WI38 (cell line): ENCODE measurements around the gene ZCWPW2.

ENCODE experiments used
- H3K4me3 ChIP-seq: 2 replicates; pipeline ENCODE4 v1.5.1; 2011; ENCODE audit warnings: low read depth, mild to moderate bottlenecking, control low read depth, low read length
- TF ChIP-seq, protein P1 (sequence below): IDR thresholded peaks from 2 replicates; pipeline ENCODE4 v1.5.1; 2012; ENCODE audit warnings: low read depth, mild to moderate bottlenecking, control low read depth, low read length

Gene ZCWPW2

DNA sequence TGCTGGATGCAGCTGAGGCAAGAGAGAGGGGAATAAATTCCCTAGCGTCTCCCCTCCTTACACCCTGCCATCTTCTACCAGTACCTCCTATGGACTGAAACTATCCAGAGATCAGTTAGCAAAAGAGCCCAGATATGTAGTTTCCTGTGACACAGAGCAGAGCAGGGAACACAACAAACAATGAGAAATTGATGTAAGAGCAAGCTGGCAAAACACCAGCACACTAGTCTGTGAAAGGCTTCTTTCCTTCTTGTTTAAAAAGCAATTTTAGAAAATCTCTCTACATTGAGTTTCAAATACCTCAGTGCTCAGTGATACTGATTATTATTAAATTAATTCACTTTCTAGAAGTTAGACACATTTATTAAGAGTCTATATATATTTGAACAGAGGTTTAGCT is 215.7 kb downstream of the ZCWPW2 start:
- TF ChIP-seq, protein P1, sequence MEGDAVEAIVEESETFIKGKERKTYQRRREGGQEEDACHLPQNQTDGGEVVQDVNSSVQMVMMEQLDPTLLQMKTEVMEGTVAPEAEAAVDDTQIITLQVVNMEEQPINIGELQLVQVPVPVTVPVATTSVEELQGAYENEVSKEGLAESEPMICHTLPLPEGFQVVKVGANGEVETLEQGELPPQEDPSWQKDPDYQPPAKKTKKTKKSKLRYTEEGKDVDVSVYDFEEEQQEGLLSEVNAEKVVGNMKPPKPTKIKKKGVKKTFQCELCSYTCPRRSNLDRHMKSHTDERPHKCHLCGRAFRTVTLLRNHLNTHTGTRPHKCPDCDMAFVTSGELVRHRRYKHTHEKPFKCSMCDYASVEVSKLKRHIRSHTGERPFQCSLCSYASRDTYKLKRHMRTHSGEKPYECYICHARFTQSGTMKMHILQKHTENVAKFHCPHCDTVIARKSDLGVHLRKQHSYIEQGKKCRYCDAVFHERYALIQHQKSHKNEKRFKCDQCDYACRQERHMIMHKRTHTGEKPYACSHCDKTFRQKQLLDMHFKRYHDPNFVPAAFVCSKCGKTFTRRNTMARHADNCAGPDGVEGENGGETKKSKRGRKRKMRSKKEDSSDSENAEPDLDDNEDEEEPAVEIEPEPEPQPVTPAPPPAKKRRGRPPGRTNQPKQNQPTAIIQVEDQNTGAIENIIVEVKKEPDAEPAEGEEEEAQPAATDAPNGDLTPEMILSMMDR, result no peak

DNA sequence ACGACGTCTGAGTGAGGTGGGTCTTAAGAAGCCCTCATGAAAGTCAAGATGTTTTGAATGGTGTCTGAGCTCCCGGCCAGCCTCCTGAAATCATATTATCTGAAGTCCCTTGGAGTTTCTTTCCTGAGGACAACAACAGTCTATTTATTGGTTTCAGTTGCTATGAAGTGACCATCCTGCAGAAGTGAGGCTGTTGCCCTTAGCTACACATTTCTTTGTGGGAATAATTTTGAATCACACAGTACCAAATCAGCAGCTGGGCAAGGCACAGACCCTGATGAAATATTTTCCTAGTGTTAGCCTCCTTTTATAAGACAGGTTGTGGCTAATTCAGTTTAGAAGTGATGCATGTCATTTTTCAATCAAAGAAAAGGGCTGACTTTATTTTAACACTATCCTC is 220.8 kb downstream of the ZCWPW2 start:
- no peak overlapping the region for H3K4me3 ChIP-seq
- TF ChIP-seq, protein P1, result no peak

More for the DNA sequence above, 215.7 kb downstream of the ZCWPW2 start:
- no peak overlapping the region for H3K4me3 ChIP-seq

DNA sequence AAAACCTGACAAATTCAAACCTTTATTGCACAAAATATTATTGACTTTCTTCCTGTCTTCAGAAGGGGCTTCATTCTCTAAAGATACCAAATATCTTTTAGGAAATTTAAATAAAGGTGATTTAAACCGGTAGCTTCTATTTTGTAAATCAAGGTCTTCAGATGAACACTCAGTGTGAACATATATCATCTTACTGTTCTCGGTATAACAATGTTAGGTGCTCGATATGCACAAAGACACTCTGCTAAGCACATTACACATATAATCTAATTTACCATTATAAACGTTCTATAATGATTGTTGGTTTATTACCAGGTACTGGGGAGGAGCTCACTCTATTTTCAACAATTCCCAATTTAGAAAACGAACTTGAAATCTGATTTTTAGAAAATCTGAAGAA is 225.5 kb downstream of the ZCWPW2 start:
- H3K4me3 ChIP-seq, result no peak overlapping the region
- TF ChIP-seq, protein P1, result no peak

DNA sequence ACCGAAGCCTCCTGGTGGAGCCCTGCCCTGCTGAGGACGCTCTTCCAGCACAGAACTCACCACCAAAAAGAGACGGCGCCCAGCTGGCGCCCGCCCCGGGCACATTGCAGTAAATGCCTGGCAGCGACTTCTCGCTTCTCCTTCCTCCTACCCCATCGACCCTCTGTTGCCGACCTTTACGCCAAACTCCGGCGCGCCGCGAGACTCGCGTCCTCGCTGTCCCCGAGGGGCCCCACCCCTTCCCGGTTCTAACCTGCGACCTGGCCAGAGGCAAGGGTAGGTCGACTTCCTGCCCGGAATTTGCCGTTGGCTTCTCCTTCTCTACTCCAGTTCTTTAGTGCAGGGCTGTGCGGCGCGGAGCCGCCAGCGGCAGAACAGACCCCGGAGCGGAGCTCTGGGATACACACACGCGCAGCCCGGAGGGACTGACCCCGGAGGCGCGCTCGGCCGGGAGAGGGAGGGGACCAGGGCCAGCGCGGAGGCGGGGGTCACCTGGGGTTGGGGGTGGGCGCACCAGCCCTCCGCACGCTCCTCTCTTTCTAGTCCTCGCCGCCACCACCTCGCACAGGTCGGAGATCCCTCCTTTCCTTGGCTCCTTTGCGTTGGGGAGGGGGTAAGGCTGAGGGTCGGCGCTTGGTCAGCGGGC is 226.7 kb downstream of the ZCWPW2 start:
- H3K4me3 ChIP-seq, result no peak overlapping the region
- TF ChIP-seq, protein P1, result no peak
